ENCODE measurements around the gene ESRRB.
A peak's percentile ranks its signal among the peaks of the same experiment; 100 is the strongest.

Gene ESRRB

DNA sequence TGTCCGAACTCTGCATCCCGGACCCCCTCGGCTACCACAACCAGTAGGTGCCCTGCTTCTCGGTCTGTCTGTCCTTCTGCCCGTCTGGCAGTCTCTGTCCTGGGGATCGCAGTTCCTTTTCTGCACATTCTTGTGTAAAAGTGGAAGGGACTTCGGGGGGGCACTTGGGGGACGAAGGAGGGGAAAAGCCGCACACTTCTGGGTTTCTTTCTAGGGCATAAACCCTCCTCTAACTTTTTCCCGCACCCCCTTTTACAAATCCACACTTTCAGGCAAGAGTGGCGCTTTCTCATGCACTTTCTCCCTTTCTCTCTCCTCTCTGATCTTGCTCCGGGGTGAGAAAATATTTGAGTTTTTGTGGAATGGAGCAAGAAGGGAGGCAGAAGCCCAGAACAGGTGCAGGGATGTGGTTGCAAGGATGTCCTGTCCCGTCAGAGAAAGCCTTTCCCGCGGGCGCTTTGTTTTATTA is 506 bp downstream of the ESRRB start:
- peak overlapping the region; percentile 26 for H3K4me3 ChIP-seq (ENCODE audit: low read depth, low read length)
- no peak overlapping the region for H3K4ac ChIP-seq (ENCODE audit: low read depth, low read length)
- H4K12ac ChIP-seq (ENCODE audit: low read depth, low read length), result no peak overlapping the region
- no peak overlapping the region for H2BK5ac ChIP-seq (ENCODE audit: low read depth, low read length, poor library complexity)
- DNase-seq, result no peak
- no peak overlapping the region for H2AFZ ChIP-seq (ENCODE audit: insufficient read depth, low read length, poor library complexity)
- no peaks in the 10 kb centered on the region for H3K79me2 ChIP-seq (ENCODE audit: control insufficient read depth, insufficient read depth, low read length, poor library complexity)
- H3K4me1 ChIP-seq (ENCODE audit: control insufficient read depth in 1 of 2, insufficient read depth in 2 of 2, low read length in 2 of 2), result peaks cover 0 to 4% of the 10 kb centered on the region in 2 experiments
- no peak overlapping the region for H3K27ac ChIP-seq (ENCODE audit: low read depth, low read length)
- H4K91ac ChIP-seq (ENCODE audit: low read depth, low read length), result no peak overlapping the region
- no peak overlapping the region for H3K18ac ChIP-seq (ENCODE audit: low read length)
- no peak overlapping the region for H4K8ac ChIP-seq (ENCODE audit: low read depth, low read length)
- H3K4me2 ChIP-seq (ENCODE audit: low read length), result peak overlapping the region; percentile 60
- H3K9ac ChIP-seq (ENCODE audit: low read length), result no peak overlapping the region
- H3K36me3 ChIP-seq (ENCODE audit: control insufficient read depth in 1 of 2, insufficient read depth in 2 of 2, low read length in 2 of 2), result no peaks in the 10 kb centered on the region
- H3K79me1 ChIP-seq (ENCODE audit: low read length), result no peaks in the 10 kb centered on the region
- H3K27me3 ChIP-seq (ENCODE audit: insufficient read depth, low read length), result peaks cover 45% of the 10 kb centered on the region
- H2BK12ac ChIP-seq (ENCODE audit: low read length), result no peak overlapping the region
- H3K14ac ChIP-seq (ENCODE audit: low read length), result no peak overlapping the region
- no peak overlapping the region for H2AK5ac ChIP-seq (ENCODE audit: low read length)
- no CpG with 5 or more reads among the region's 16 CpGs for WGBS (ENCODE audit: extremely low coverage, insufficient coverage, insufficient read length)
- peaks cover 4% of the 10 kb centered on the region for H3K9me3 ChIP-seq (ENCODE audit: insufficient read depth, low read depth, low read length)
- no peak overlapping the region for H2BK120ac ChIP-seq (ENCODE audit: insufficient read depth, low read length, poor library complexity)
- H3K23ac ChIP-seq (ENCODE audit: low read length), result no peak overlapping the region

DNA sequence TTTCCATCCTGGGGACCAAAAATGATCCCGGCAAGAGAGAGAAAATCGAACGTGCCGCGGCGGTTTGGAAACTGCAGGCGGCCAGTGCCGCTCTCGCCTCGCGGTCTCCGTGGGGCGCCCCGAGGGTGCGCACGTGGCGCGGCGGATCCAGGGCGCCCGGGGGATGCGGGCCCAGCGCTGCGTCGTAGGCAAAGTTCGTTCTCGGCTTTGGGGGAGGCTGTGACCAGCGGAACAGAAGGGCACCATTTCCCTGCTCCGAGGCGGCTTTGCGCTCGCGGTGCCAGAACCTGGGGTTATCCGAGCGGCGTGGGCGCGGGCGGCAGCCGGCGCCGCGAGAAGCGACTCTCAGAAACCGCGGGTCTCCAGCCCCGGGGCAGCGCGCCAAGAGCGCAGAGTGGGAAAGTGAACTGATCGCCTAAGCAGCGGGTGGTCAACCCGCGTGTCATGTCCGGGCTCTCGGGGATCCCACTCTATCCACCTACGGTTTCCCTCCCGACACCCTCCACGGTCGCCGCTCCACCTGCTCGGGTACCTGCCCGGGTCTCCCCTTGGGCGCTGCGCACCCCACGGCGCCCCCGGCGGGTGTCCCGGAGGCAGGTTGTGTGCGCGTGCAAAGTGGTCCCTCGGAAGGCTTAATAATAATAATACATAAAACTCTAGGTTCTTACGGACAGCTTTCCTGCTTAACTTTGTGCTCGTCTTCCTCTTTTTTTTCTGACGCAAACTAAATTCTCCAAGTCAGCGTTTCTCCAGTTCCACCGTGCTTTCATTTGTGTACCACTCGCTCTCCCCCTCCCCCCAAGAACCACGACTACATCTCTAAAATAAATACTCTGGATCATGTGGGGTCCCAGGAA is 1.2 kb downstream of the ESRRB start:
- H3K36me3 ChIP-seq (ENCODE audit: control insufficient read depth in 1 of 2, insufficient read depth in 2 of 2, low read length in 2 of 2), result no peaks in the 10 kb centered on the region
- no peak overlapping the region for H4K8ac ChIP-seq (ENCODE audit: low read depth, low read length)
- no peak overlapping the region for H3K27ac ChIP-seq (ENCODE audit: low read depth, low read length)
- no peak overlapping the region for H2AK5ac ChIP-seq (ENCODE audit: low read length)
- peaks cover 0 to 4% of the 10 kb centered on the region in 2 experiments for H3K4me1 ChIP-seq (ENCODE audit: control insufficient read depth in 1 of 2, insufficient read depth in 2 of 2, low read length in 2 of 2)
- H3K4ac ChIP-seq (ENCODE audit: low read depth, low read length), result no peak overlapping the region
- H3K9me3 ChIP-seq (ENCODE audit: insufficient read depth, low read depth, low read length), result peaks cover 4% of the 10 kb centered on the region
- no peak overlapping the region for H2BK120ac ChIP-seq (ENCODE audit: insufficient read depth, low read length, poor library complexity)
- no peak overlapping the region for H4K91ac ChIP-seq (ENCODE audit: low read depth, low read length)
- H4K12ac ChIP-seq (ENCODE audit: low read depth, low read length), result no peak overlapping the region
- no peak overlapping the region for H2BK5ac ChIP-seq (ENCODE audit: low read depth, low read length, poor library complexity)
- no peak overlapping the region for H3K4me3 ChIP-seq (ENCODE audit: low read depth, low read length)
- H3K18ac ChIP-seq (ENCODE audit: low read length), result no peak overlapping the region
- no peaks in the 10 kb centered on the region for H3K79me2 ChIP-seq (ENCODE audit: control insufficient read depth, insufficient read depth, low read length, poor library complexity)
- peaks cover 42% of the 10 kb centered on the region for H3K27me3 ChIP-seq (ENCODE audit: insufficient read depth, low read length)
- H2BK12ac ChIP-seq (ENCODE audit: low read length), result no peak overlapping the region
- no peak overlapping the region for H3K23ac ChIP-seq (ENCODE audit: low read length)
- DNase-seq, result no peak
- peak overlapping the region; percentile 15 for H3K4me2 ChIP-seq (ENCODE audit: low read length)
- no CpG with 5 or more reads among the region's 80 CpGs for WGBS (ENCODE audit: extremely low coverage, insufficient coverage, insufficient read length)
- no peak overlapping the region for H3K14ac ChIP-seq (ENCODE audit: low read length)
- no peak overlapping the region for H3K9ac ChIP-seq (ENCODE audit: low read length)
- no peak overlapping the region for H2AFZ ChIP-seq (ENCODE audit: insufficient read depth, low read length, poor library complexity)
- H3K79me1 ChIP-seq (ENCODE audit: low read length), result no peaks in the 10 kb centered on the region

DNA sequence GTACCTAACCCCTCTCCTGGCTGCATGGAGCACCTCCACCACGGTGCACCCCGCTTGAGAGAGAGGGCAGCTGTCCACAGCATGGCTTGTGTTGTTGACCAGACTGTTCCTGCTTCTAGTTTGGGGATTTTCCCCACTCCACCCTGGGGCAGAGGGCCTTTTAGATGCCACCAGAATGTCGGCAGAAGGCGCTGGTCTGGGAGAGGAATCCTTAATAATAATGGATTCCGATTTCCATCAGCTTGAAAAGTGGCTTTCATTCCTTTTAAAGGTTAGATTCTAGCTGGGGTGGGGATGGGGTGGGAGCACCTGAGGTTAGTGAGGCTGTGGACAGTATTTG is 1.8 kb downstream of the ESRRB start:
- Histone ChIP-seq H3K9me3 (ENCODE audit: insufficient read depth, low read depth, low read length) (peaks cover 4% of the 10 kb centered on the region), H2BK5ac (ENCODE audit: low read depth, low read length, poor library complexity) (no peak overlapping the region), H3K18ac (ENCODE audit: low read length) (no peak overlapping the region), H4K91ac (ENCODE audit: low read depth, low read length) (no peak overlapping the region), H3K36me3 (ENCODE audit: control insufficient read depth in 1 of 2, insufficient read depth in 2 of 2, low read length in 2 of 2) (no peaks in the 10 kb centered on the region), H4K8ac (ENCODE audit: low read depth, low read length) (no peak overlapping the region), H3K4me2 (ENCODE audit: low read length) (no peak overlapping the region), H3K4ac (ENCODE audit: low read depth, low read length) (no peak overlapping the region), H2AK5ac (ENCODE audit: low read length) (no peak overlapping the region), H3K9ac (ENCODE audit: low read length) (no peak overlapping the region), H2BK120ac (ENCODE audit: insufficient read depth, low read length, poor library complexity) (no peak overlapping the region), H3K4me1 (ENCODE audit: control insufficient read depth in 1 of 2, insufficient read depth in 2 of 2, low read length in 2 of 2) (peaks cover 0 to 4% of the 10 kb centered on the region in 2 experiments), H3K79me1 (ENCODE audit: low read length) (no peaks in the 10 kb centered on the region), H3K27me3 (ENCODE audit: insufficient read depth, low read length) (peaks cover 42% of the 10 kb centered on the region), H2BK12ac (ENCODE audit: low read length) (no peak overlapping the region), H3K27ac (ENCODE audit: low read depth, low read length) (no peak overlapping the region), H4K12ac (ENCODE audit: low read depth, low read length) (no peak overlapping the region), H2AFZ (ENCODE audit: insufficient read depth, low read length, poor library complexity) (no peak overlapping the region), H3K23ac (ENCODE audit: low read length) (no peak overlapping the region), H3K4me3 (ENCODE audit: low read depth, low read length) (no peak overlapping the region), H3K79me2 (ENCODE audit: control insufficient read depth, insufficient read depth, low read length, poor library complexity) (no peaks in the 10 kb centered on the region), H3K14ac (ENCODE audit: low read length) (no peak overlapping the region)
- no peak for DNase-seq
- no CpG with 5 or more reads among the region's 5 CpGs for WGBS (ENCODE audit: extremely low coverage, insufficient coverage, insufficient read length)

DNA sequence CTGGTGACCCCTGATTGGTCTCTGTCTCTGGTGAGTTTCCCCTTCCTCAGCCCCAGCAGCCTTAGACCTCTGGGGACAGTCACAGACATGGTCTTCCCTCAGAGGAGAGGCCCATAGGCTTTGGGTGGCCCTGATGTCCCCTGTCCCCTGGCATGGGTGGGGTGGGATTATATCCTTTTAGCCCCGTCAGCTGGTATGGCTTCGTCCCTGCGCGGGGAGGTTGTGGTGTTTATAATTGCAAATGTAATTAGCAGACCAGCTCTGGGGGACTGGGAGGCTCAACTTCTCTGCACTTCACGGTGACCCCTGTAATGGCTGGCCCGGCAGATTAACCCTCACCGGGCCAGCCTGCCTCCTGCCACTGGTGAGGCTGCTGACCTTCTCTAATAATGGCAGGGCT is 5.1 kb downstream of the ESRRB start:
- Histone ChIP-seq H2BK12ac (ENCODE audit: low read length) (no peak overlapping the region), H3K27ac (ENCODE audit: low read depth, low read length) (no peak overlapping the region), H3K14ac (ENCODE audit: low read length) (no peak overlapping the region), H3K79me2 (ENCODE audit: control insufficient read depth, insufficient read depth, low read length, poor library complexity) (no peaks in the 10 kb centered on the region), H4K12ac (ENCODE audit: low read depth, low read length) (no peak overlapping the region), H3K9ac (ENCODE audit: low read length) (no peak overlapping the region), H2BK120ac (ENCODE audit: insufficient read depth, low read length, poor library complexity) (no peak overlapping the region), H4K91ac (ENCODE audit: low read depth, low read length) (no peak overlapping the region), H3K4me1 (ENCODE audit: control insufficient read depth in 1 of 2, insufficient read depth in 2 of 2, low read length in 2 of 2) (peaks cover 0 to 4% of the 10 kb centered on the region in 2 experiments), H3K23ac (ENCODE audit: low read length) (no peak overlapping the region), H2AFZ (ENCODE audit: insufficient read depth, low read length, poor library complexity) (no peak overlapping the region), H3K27me3 (ENCODE audit: insufficient read depth, low read length) (peaks cover 34% of the 10 kb centered on the region), H3K4me3 (ENCODE audit: low read depth, low read length) (no peak overlapping the region), H3K4me2 (ENCODE audit: low read length) (no peak overlapping the region), H3K4ac (ENCODE audit: low read depth, low read length) (no peak overlapping the region), H3K79me1 (ENCODE audit: low read length) (no peaks in the 10 kb centered on the region), H3K18ac (ENCODE audit: low read length) (no peak overlapping the region), H2AK5ac (ENCODE audit: low read length) (no peak overlapping the region), H3K36me3 (ENCODE audit: control insufficient read depth in 1 of 2, insufficient read depth in 2 of 2, low read length in 2 of 2) (no peaks in the 10 kb centered on the region), H3K9me3 (ENCODE audit: insufficient read depth, low read depth, low read length) (peaks cover 4% of the 10 kb centered on the region), H4K8ac (ENCODE audit: low read depth, low read length) (no peak overlapping the region), H2BK5ac (ENCODE audit: low read depth, low read length, poor library complexity) (no peak overlapping the region)
- DNase-seq, result no peak
- WGBS (ENCODE audit: extremely low coverage, insufficient coverage, insufficient read length), result no CpG with 5 or more reads among the region's 7 CpGs

Measured in trophoblast cell (in vitro differentiated cells and primary cell).